ENCODE measurements around the gene PLXDC1.

Gene PLXDC1

DNA sequence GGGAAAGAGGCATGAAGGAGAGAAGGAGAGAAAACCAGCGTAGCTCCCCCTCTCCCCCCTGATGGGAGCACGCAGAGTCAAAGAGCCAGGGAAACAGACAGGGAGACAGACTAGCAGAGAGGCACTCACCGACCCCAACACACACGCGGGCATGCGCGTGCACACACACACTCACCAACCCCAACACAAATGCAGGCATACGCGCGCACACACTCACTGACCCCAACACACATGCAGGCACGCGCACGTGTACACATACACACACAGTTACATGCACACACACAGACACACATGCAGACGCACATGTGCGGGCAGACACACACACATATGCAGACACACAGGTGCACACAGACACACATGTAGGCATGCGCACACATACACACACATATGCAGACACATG, 41.5 kb upstream of the PLXDC1 start:
- Histone ChIP-seq H3K27me3 (ENCODE audit: insufficient read depth, insufficient read length) (no peaks in the 10 kb centered on the region), H3K4me1 (ENCODE audit: insufficient read depth, insufficient read length) (peaks cover 28% of the 10 kb centered on the region), H3K9me3 (ENCODE audit: insufficient read depth, low read length) (no peaks in the 10 kb centered on the region), H3K4me3 (ENCODE audit: insufficient read length, low read depth) (no peak overlapping the region), H3K36me3 (ENCODE audit: insufficient read depth, insufficient read length, low read length) (peaks cover 42% of the 10 kb centered on the region), H3K9ac (ENCODE audit: insufficient read length, low read depth) (peak overlapping the region; percentile 8)
- no peak for DNase-seq (ENCODE audit: low read depth, low spot score)
- TF ChIP-seq ZNF274 (IDR thresholded peaks at IDR 0.05; ENCODE audit: low read depth, low read length) (no peak), SUZ12 (IDR thresholded peaks at IDR 0.05; ENCODE audit: extremely low read depth, insufficient read depth, insufficient read length) (no peak), YY1 (IDR thresholded peaks at IDR 0.05; ENCODE audit: insufficient read depth, insufficient read length) (no peak)

GRCh38 chr17:39191750-39192510, 40.5 kb upstream of the PLXDC1 start:
- Histone ChIP-seq H3K36me3 (ENCODE audit: insufficient read depth, insufficient read length, low read length) (peaks cover 52% of the 10 kb centered on the region), H3K9ac (ENCODE audit: insufficient read length, low read depth) (peak overlapping the region; percentile 3), H3K9me3 (ENCODE audit: insufficient read depth, low read length) (no peaks in the 10 kb centered on the region), H3K27me3 (ENCODE audit: insufficient read depth, insufficient read length) (no peaks in the 10 kb centered on the region), H3K4me1 (ENCODE audit: insufficient read depth, insufficient read length) (peaks cover 28% of the 10 kb centered on the region), H3K4me3 (ENCODE audit: insufficient read length, low read depth) (no peak overlapping the region)
- DNase-seq (ENCODE audit: low read depth, low spot score), result no peak
- TF ChIP-seq ZNF274 (IDR thresholded peaks at IDR 0.05; ENCODE audit: low read depth, low read length) (no peak), SUZ12 (IDR thresholded peaks at IDR 0.05; ENCODE audit: extremely low read depth, insufficient read depth, insufficient read length) (no peak), YY1 (IDR thresholded peaks at IDR 0.05; ENCODE audit: insufficient read depth, insufficient read length) (no peak)

GRCh38 chr17:39187152-39187830, 35.9 kb upstream of the PLXDC1 start:
- Histone ChIP-seq H3K36me3 (ENCODE audit: insufficient read depth, insufficient read length, low read length) (peaks cover 71% of the 10 kb centered on the region), H3K4me1 (ENCODE audit: insufficient read depth, insufficient read length) (no peaks in the 10 kb centered on the region), H3K27me3 (ENCODE audit: insufficient read depth, insufficient read length) (no peaks in the 10 kb centered on the region), H3K4me3 (ENCODE audit: insufficient read length, low read depth) (no peak overlapping the region), H3K9ac (ENCODE audit: insufficient read length, low read depth) (no peak overlapping the region), H3K9me3 (ENCODE audit: insufficient read depth, low read length) (no peaks in the 10 kb centered on the region)
- no peak for DNase-seq (ENCODE audit: low read depth, low spot score)
- TF ChIP-seq YY1 (IDR thresholded peaks at IDR 0.05; ENCODE audit: insufficient read depth, insufficient read length), result no peak
- TF ChIP-seq SUZ12 (IDR thresholded peaks at IDR 0.05; ENCODE audit: extremely low read depth, insufficient read depth, insufficient read length), result no peak
- no peak for TF ChIP-seq ZNF274 (IDR thresholded peaks at IDR 0.05; ENCODE audit: low read depth, low read length)

- Histone ChIP-seq H3K9me3 (ENCODE audit: insufficient read depth, low read length) (no peaks in the 10 kb centered on the region), H3K9ac (ENCODE audit: insufficient read length, low read depth) (no peak overlapping the region), H3K4me3 (ENCODE audit: insufficient read length, low read depth) (no peak overlapping the region), H3K27me3 (ENCODE audit: insufficient read depth, insufficient read length) (no peaks in the 10 kb centered on the region), H3K4me1 (ENCODE audit: insufficient read depth, insufficient read length) (no peaks in the 10 kb centered on the region), H3K36me3 (ENCODE audit: insufficient read depth, insufficient read length, low read length) (peaks cover 64% of the 10 kb centered on the region)
- no peak for DNase-seq (ENCODE audit: low read depth, low spot score)
- TF ChIP-seq ZNF274 (IDR thresholded peaks at IDR 0.05; ENCODE audit: low read depth, low read length) (no peak), YY1 (IDR thresholded peaks at IDR 0.05; ENCODE audit: insufficient read depth, insufficient read length) (no peak), SUZ12 (IDR thresholded peaks at IDR 0.05; ENCODE audit: extremely low read depth, insufficient read depth, insufficient read length) (no peak)
Observed at GRCh38 chr17:39186481-39187002, 35.1 kb upstream of the PLXDC1 start.

DNA sequence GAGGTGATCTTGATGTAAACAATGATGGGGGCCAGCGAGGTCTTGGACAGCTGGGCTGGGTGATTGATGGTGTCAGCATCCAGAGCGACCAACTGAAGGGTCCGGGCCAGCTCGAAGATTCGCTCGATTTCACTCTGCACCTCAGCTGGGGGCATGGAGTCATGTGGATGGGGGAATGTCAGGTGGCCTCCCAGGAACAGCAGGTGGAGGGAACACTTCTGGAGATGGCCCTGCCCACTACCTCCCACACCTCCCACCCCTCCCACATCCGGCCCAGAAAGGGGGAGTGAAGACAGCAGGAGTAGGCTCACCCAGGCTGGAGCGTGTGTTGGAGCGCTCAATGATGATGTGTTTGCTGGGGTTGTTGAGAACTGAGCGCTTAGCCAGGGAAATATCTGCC, 32.3 kb upstream of the PLXDC1 start:
- no peak for DNase-seq (ENCODE audit: low read depth, low spot score)
- no peaks in the 10 kb centered on the region for H3K27me3 ChIP-seq (ENCODE audit: insufficient read depth, insufficient read length)
- H3K4me3 ChIP-seq (ENCODE audit: insufficient read length, low read depth), result no peak overlapping the region
- H3K36me3 ChIP-seq (ENCODE audit: insufficient read depth, insufficient read length, low read length), result peaks cover 65% of the 10 kb centered on the region
- H3K4me1 ChIP-seq (ENCODE audit: insufficient read depth, insufficient read length), result no peaks in the 10 kb centered on the region
- no peak for TF ChIP-seq ZNF274 (IDR thresholded peaks at IDR 0.05; ENCODE audit: low read depth, low read length)
- TF ChIP-seq SUZ12 (IDR thresholded peaks at IDR 0.05; ENCODE audit: extremely low read depth, insufficient read depth, insufficient read length), result no peak
- TF ChIP-seq YY1 (IDR thresholded peaks at IDR 0.05; ENCODE audit: insufficient read depth, insufficient read length), result no peak
- H3K9ac ChIP-seq (ENCODE audit: insufficient read length, low read depth), result no peak overlapping the region
- no peaks in the 10 kb centered on the region for H3K9me3 ChIP-seq (ENCODE audit: insufficient read depth, low read length)

DNA sequence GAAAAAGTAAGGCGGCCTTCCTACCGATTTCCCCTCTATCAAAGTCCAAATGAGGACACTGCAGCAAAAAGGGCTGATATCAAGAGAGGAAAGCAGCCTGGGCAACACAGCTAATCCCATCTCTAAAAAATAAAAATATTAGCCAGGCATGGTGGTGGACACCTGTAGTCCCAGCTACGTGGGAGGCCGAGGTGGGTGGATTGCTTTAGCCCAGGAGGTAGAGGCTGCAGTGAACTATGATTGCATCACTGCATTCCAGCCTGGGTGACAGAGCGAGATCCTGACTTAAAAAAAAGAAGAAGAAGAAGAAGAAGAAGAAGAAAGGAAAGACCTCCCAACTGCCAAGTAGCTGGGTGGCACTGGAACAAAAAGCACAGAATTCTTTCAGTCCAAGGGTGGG, 31.6 kb upstream of the PLXDC1 start:
- TF ChIP-seq SUZ12 (IDR thresholded peaks at IDR 0.05; ENCODE audit: extremely low read depth, insufficient read depth, insufficient read length) (no peak), YY1 (IDR thresholded peaks at IDR 0.05; ENCODE audit: insufficient read depth, insufficient read length) (no peak), ZNF274 (IDR thresholded peaks at IDR 0.05; ENCODE audit: low read depth, low read length) (no peak)
- Histone ChIP-seq H3K9me3 (ENCODE audit: insufficient read depth, low read length) (no peaks in the 10 kb centered on the region), H3K36me3 (ENCODE audit: insufficient read depth, insufficient read length, low read length) (peaks cover 60% of the 10 kb centered on the region), H3K4me3 (ENCODE audit: insufficient read length, low read depth) (no peak overlapping the region), H3K9ac (ENCODE audit: insufficient read length, low read depth) (no peak overlapping the region), H3K27me3 (ENCODE audit: insufficient read depth, insufficient read length) (no peaks in the 10 kb centered on the region), H3K4me1 (ENCODE audit: insufficient read depth, insufficient read length) (no peaks in the 10 kb centered on the region)
- DNase-seq (ENCODE audit: low read depth, low spot score), result no peak

DNA sequence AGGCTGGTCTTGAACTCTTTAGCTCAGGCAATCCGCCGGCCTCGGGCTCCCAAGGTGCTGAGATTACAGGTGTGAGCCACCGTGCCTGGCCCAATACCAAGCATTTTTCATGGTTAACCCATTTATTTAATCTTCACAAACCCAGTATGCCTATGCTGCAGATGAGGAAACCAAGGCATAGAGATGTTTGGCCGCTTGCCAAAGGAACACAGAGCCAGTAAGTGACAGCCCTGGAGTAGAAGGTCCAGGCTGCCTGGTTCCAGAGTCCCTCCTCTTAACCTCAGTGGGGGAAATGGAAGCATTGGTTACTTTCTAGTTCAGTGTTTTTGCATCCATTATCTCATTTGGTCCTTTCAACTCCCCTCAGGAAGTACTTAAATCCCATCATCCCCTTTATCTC, 29.9 kb upstream of the PLXDC1 start:
- H3K36me3 ChIP-seq (ENCODE audit: insufficient read depth, insufficient read length, low read length), result peaks cover 60% of the 10 kb centered on the region
- no peak overlapping the region for H3K4me3 ChIP-seq (ENCODE audit: insufficient read length, low read depth)
- TF ChIP-seq SUZ12 (IDR thresholded peaks at IDR 0.05; ENCODE audit: extremely low read depth, insufficient read depth, insufficient read length), result no peak
- no peak for TF ChIP-seq YY1 (IDR thresholded peaks at IDR 0.05; ENCODE audit: insufficient read depth, insufficient read length)
- TF ChIP-seq ZNF274 (IDR thresholded peaks at IDR 0.05; ENCODE audit: low read depth, low read length), result no peak
- H3K9me3 ChIP-seq (ENCODE audit: insufficient read depth, low read length), result no peaks in the 10 kb centered on the region
- no peaks in the 10 kb centered on the region for H3K27me3 ChIP-seq (ENCODE audit: insufficient read depth, insufficient read length)
- no peak overlapping the region for H3K9ac ChIP-seq (ENCODE audit: insufficient read length, low read depth)
- no peaks in the 10 kb centered on the region for H3K4me1 ChIP-seq (ENCODE audit: insufficient read depth, insufficient read length)
- DNase-seq (ENCODE audit: low read depth, low spot score), result no peak

Measured in NT2/D1 (cell line).